OCI-LY7 (cell line): ENCODE measurements around the gene RIMS4.

Source experiments
- EZH2phosphoT487 ChIP-seq: fragments of 200-600 bp; sonication (generic); IDR thresholded peaks from 2 replicates; pipeline ENCODE4 v1.6.1; 2018; ENCODE audit warnings: low read depth, borderline replicate concordance, mild to moderate bottlenecking, mixed run types, antibody characterized with exemption, low read length, moderate library complexity, mixed read lengths
- TF ChIP-seq, protein P1 (sequence below): fragments of 200-600 bp; sonication (generic); conservative IDR thresholded peaks from 2 replicates; pipeline ENCODE4 v1.5.1; 2014; ENCODE audit warnings: mild to moderate bottlenecking, antibody characterized with exemption, low read length, moderate library complexity, mixed read lengths

DNA sequence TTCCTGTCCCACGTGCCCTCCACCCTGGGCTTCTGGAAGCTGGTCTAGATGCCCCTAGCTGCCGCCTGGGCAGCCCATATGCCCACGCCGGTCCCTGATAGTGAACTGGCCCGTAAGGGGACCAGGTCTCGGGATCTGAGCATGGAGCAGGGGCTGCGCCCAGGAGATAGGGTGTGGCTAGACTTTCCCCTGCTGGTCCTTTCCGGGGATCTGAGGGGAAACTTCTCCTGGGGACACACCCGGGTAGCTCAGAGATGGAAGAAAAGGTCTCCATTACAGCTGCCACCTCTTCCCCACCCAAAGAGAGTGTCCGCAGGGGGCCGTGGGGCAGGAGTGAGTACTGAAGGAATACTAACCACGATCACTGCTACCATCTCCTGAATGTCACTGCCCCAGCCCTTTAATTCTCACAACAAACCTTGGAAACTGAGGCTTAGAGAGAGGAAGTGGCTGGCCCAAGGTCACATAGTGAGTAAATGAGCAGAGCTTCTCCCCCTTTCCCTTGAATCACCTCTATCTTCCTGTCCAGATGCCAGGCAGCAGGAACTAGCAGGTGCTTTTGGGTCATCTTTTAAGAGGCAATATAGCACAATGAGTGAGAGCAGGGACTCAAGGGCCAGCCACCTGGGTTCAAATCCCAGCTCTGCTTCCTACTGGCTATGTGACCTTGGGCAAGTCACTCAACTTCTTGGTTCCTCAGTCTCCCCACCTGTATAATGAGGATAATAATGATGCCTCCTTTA is 107.0 kb downstream of the RIMS4 start:
- TF ChIP-seq, protein P1, sequence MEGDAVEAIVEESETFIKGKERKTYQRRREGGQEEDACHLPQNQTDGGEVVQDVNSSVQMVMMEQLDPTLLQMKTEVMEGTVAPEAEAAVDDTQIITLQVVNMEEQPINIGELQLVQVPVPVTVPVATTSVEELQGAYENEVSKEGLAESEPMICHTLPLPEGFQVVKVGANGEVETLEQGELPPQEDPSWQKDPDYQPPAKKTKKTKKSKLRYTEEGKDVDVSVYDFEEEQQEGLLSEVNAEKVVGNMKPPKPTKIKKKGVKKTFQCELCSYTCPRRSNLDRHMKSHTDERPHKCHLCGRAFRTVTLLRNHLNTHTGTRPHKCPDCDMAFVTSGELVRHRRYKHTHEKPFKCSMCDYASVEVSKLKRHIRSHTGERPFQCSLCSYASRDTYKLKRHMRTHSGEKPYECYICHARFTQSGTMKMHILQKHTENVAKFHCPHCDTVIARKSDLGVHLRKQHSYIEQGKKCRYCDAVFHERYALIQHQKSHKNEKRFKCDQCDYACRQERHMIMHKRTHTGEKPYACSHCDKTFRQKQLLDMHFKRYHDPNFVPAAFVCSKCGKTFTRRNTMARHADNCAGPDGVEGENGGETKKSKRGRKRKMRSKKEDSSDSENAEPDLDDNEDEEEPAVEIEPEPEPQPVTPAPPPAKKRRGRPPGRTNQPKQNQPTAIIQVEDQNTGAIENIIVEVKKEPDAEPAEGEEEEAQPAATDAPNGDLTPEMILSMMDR = no peak
- TF ChIP-seq EZH2phosphoT487 = no peak
